Colonic mucosa (tissue), 4 donors: Measurements from ENCODE around the gene VPS26B. TPM values are rescaled to one million over a fixed set of nuclear protein-coding genes. Genes with fewer than 3 reads are reported as not detected.

Experiments
- DNase-seq: peaks from one replicate; pipeline ENCODE4 v3.0.0-alpha.2; 2020
- H3K27ac ChIP-seq: fragments of 200-600 bp; one replicate; pipeline ENCODE4 v1.8.0; 2021
- H3K27me3 ChIP-seq: fragments of 200-600 bp; one replicate; pipeline ENCODE4 v1.8.0; 2021
- H3K36me3 ChIP-seq: fragments of 200-600 bp; one replicate; pipeline ENCODE4 v1.8.0; 2021
- H3K4me1 ChIP-seq: fragments of 200-600 bp; one replicate; pipeline ENCODE4 v1.8.0; 2021; ENCODE audit warnings: mild to moderate bottlenecking
- H3K4me3 ChIP-seq: fragments of 200-600 bp; one replicate; pipeline ENCODE4 v1.8.0; 2021
- H3K9ac ChIP-seq, 2 donors: one replicate each; pipeline ENCODE4 v1.7.0; 2013; ENCODE audit warnings: control low read depth in 2 of 2, low read depth in 2 of 2, low read length in 2 of 2
- H3K9me3 ChIP-seq: fragments of 200-600 bp; one replicate; pipeline ENCODE4 v1.8.0; 2021
- intact Hi-C: fragments of 100-400 bp; cut with DNase I; formaldehyde crosslinking; loops from one replicate; pipeline ENCODE4 v1.14.1; 2022
- total RNA-seq, 2 donors: library from RNA; stranded (reverse); fragmentation: NEBNext Ultra II Directional in 1 of 2; extraction: Animal tissue kit (Norgen Biotek cat#: 25700) in 1 of 2; gene quantifications; one replicate each; pipeline ENCODE4 v1.2.1, GENCODE V29; 2021
- TF ChIP-seq, protein P1 (sequence below): fragments of 200-600 bp; IDR thresholded peaks from one replicate; pipeline ENCODE4 v1.8.0; 2022; ENCODE audit warnings: antibody characterized with exemption, mild to moderate bottlenecking
- donor health status: healthy.
- donor health status: DM: no; HTN: no; CAD: no.
- donor health status: DM: no; HTN: no; CAD: no.

VPS26B gene
- total RNA-seq, 2 donors from 2014 or later: 41.4 to 47.4 TPM

GRCh38 chr11:134226806-134227325 is 2.4 kb downstream of the VPS26B start:
- intact Hi-C loops: no loop called here
- TF ChIP-seq, protein P1, sequence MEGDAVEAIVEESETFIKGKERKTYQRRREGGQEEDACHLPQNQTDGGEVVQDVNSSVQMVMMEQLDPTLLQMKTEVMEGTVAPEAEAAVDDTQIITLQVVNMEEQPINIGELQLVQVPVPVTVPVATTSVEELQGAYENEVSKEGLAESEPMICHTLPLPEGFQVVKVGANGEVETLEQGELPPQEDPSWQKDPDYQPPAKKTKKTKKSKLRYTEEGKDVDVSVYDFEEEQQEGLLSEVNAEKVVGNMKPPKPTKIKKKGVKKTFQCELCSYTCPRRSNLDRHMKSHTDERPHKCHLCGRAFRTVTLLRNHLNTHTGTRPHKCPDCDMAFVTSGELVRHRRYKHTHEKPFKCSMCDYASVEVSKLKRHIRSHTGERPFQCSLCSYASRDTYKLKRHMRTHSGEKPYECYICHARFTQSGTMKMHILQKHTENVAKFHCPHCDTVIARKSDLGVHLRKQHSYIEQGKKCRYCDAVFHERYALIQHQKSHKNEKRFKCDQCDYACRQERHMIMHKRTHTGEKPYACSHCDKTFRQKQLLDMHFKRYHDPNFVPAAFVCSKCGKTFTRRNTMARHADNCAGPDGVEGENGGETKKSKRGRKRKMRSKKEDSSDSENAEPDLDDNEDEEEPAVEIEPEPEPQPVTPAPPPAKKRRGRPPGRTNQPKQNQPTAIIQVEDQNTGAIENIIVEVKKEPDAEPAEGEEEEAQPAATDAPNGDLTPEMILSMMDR: no peak
- H3K4me1 ChIP-seq: peaks cover 14% of the 10 kb centered on the region

DNA sequence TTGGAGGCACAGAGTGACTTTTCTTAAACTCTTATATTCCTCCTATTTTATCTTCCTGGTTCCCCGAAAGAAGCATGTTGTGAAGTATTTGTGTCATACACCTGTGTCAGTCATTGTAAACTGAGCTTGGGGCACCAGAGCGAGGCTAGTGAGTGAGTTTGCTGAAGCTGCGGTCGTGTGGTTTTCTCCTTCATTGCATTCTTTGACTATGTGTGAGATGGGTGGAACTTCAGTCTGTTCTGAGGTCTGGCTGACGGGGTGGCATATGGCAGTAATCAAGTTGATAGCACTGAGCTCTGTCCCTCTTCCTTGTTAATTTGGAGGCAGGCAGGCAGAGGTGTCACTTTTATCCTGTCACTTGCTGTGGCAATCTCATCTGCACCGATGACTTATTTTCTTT is 4.2 kb downstream of the VPS26B start:
- peaks cover 7% of the 10 kb centered on the region for H3K4me1 ChIP-seq
- no peak for DNase-seq

More at GRCh38 chr11:134226806-134227325, 2.4 kb downstream of the VPS26B start:
- H3K27ac ChIP-seq: no peak overlapping the region
- H3K4me3 ChIP-seq: no peak overlapping the region
- no peak for DNase-seq
- H3K9me3 ChIP-seq: no peaks in the 10 kb centered on the region
- no peak overlapping the region for H3K9ac ChIP-seq
- no peaks in the 10 kb centered on the region for H3K36me3 ChIP-seq
- no peaks in the 10 kb centered on the region for H3K27me3 ChIP-seq

DNA sequence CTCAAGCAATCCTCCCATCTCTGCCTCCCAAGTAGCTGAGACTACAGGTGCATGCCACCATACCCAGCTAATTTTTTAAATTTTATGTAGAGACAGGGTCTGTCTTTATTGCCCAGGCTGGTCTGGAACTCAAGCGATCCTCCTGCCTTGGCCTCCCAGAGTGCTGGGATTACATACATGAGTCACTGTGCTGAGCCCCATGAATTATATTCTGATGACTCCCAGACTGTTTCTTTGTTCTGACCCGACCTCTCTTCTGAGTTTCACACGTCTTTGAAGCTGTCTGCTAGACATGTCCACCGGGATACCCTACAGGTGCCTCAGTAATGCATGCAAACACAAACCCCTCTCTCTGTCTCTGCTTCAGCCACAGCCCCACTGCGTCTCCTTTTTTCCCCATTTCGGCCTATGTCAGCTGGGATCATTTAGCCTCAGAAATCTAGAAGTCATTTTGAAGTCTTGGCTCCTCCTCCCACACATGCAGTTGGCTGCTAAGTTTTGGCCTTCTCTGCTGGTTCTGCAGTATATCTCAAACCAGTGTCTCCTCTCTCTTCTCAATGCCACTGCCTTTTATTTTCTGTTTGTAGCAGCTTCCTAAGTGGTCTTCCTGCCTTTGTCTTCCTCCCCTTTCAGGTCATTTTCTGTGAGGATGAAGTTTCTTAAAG is 4.8 kb downstream of the VPS26B start:
- intact Hi-C loops: no loop called here
- H3K4me3 ChIP-seq: no peak overlapping the region
- H3K4me1 ChIP-seq: peaks cover 7% of the 10 kb centered on the region

More for the DNA sequence above, 4.2 kb downstream of the VPS26B start:
- Histone ChIP-seq H3K9me3 (no peaks in the 10 kb centered on the region), H3K27ac (no peak overlapping the region), H3K36me3 (no peaks in the 10 kb centered on the region), H3K4me3 (no peak overlapping the region), H3K9ac (no peak overlapping the region), H3K27me3 (no peaks in the 10 kb centered on the region)
- intact Hi-C loops: no loop called here
- TF ChIP-seq, protein P1: no peak

DNA sequence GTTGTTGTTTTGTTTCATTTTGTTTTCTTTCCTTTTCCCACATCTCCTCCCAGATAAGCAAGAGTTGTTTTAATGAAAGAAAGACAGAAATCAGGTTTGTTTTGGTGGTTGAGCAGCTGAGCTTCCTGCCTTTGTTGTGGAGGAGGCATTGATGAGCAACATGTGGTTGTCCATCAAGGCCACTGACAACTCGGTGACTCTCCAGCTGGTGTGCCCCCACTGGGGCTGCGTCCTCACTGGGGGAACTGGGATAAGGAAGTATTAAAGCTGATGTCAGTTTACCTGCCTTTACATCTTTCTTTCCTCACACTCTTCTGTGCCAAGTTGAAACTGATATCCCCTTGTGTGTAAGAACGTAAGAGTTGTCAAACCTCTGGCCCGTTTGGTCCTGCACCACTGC is 5.9 kb downstream of the VPS26B start:
- intact Hi-C loops: no loop called here
- H3K4me1 ChIP-seq: peaks cover 7% of the 10 kb centered on the region

More for the DNA sequence above, 4.8 kb downstream of the VPS26B start:
- H3K9me3 ChIP-seq: no peaks in the 10 kb centered on the region
- no peak overlapping the region for H3K9ac ChIP-seq
- H3K36me3 ChIP-seq: no peaks in the 10 kb centered on the region
- no peaks in the 10 kb centered on the region for H3K27me3 ChIP-seq
- no peak overlapping the region for H3K27ac ChIP-seq
- no peak for DNase-seq
- TF ChIP-seq, protein P1: no peak

GRCh38 chr11:134231958-134232659 is 7.6 kb downstream of the VPS26B start:
- no peaks in the 10 kb centered on the region for H3K9me3 ChIP-seq
- H3K4me1 ChIP-seq: no peaks in the 10 kb centered on the region
- no peaks in the 10 kb centered on the region for H3K27me3 ChIP-seq
- no peak overlapping the region for H3K27ac ChIP-seq
- H3K36me3 ChIP-seq: no peaks in the 10 kb centered on the region
- TF ChIP-seq, protein P1: no peak
- no peak overlapping the region for H3K4me3 ChIP-seq
- no peak overlapping the region for H3K9ac ChIP-seq
- intact Hi-C loops: no loop called here
- no peak for DNase-seq

More for the DNA sequence above, 5.9 kb downstream of the VPS26B start:
- H3K4me3 ChIP-seq: no peak overlapping the region
- no peaks in the 10 kb centered on the region for H3K36me3 ChIP-seq
- no peaks in the 10 kb centered on the region for H3K9me3 ChIP-seq
- H3K9ac ChIP-seq: no peak overlapping the region
- H3K27ac ChIP-seq: no peak overlapping the region
- TF ChIP-seq, protein P1: no peak
- H3K27me3 ChIP-seq: no peaks in the 10 kb centered on the region
- no peak for DNase-seq
